ENCODE data around the gene URI1. TPM values are rescaled to one million over a fixed set of nuclear protein-coding genes. Genes with fewer than 3 reads are reported as not detected.

Gene URI1
- total RNA-seq, 2 experiments from 2014 or later = 45.1 to 79.2 TPM

DNA sequence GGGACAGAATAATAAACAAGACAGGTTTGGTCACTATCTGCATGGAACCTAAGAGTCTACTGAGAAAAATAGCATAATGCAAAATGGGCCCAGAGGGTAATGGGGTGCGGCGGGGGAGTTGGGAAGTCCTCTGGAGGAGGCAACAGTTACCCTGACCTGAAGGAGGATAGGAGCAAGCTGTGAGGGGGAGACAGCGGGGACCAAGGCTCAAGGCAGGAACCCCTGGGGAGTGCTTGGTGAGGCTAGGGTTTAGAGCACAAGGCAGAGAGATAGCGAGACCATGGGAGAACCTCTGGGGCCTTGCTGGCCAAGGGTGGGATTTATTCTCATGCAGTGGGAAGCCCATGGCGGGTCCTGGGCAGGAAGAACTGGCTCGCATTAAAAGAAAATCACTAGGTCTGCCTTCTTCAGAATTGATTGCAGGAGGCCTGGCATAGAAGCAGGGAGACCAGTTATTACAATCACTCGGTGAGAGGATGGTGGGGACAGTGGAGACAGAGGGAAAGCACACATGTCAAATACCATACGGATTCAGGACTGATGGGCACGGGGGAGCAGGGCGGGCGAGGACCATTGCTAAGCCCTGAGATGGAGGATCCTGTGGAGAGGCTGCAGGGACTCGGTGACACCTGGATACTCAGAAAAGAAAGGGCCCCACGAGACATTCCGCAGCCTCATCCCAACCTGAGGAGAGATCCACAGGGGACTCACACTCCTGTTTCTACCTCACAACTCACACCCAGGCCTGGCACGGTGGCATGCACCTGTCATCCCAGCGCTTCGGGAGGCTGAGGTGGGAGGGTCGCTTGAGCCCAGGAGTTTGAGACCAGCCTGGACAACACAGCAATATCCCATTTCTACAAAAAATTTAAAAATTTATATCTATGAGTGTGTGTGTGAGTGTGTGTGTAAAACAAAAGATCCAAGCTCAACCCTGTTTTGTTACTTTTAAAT is 110.4 kb downstream of the URI1 start:
- Histone ChIP-seq H3K4me1 (ENCODE audit: insufficient read depth, low read length, poor library complexity, severe bottlenecking) (no peaks in the 10 kb centered on the region), H3K4me3 (ENCODE audit: low read depth, low read length, poor library complexity, severe bottlenecking) (no peak overlapping the region), H3K9me3 (ENCODE audit: low read length) (no peaks in the 10 kb centered on the region), H3K27ac (ENCODE audit: low read depth, low read length, poor library complexity, severe bottlenecking) (no peak overlapping the region), H2AFZ (ENCODE audit: low read length) (no peak overlapping the region), H3K79me2 (ENCODE audit: insufficient read depth, low read depth, low read length) (no peaks in the 10 kb centered on the region), H3K36me3 (ENCODE audit: insufficient read depth, low read length) (no peaks in the 10 kb centered on the region), H3K4me2 (ENCODE audit: low read length) (no peak overlapping the region), H4K20me1 (ENCODE audit: insufficient read depth, low read length) (no peaks in the 10 kb centered on the region), H3K9me2 (ENCODE audit: insufficient read depth, low read length) (no peaks in the 10 kb centered on the region)
- TF ChIP-seq EZH2phosphoT487 (IDR thresholded peaks at IDR 0.05; ENCODE audit: borderline replicate concordance, low read depth, low read length) (no peak), CTCF (conservative IDR thresholded peaks at IDR 0.05; ENCODE audit: low read length) (no peak)
- ChIA-PET POLR2A (interaction anchor here (0.7 to 1.2 kb wide), 3 partner anchors 8 to 117 kb away, joined by 3 to 4 read pairs (median 3); no protein-coding TSS in a partner anchor), CTCF (ENCODE audit: unreplicated experiment) (no interaction called here)
- DNase-seq (ENCODE audit: low spot score) = no peak
- no TSS peak for BruUV-seq (replicated peaks)
- intact Hi-C loops (cut with micrococcal nuclease; ENCODE audit: unreplicated experiment) = no loop called here

- no peak overlapping the region for H3K4me3 ChIP-seq (ENCODE audit: low read depth, low read length, poor library complexity, severe bottlenecking)
- no peak for TF ChIP-seq CTCF (conservative IDR thresholded peaks at IDR 0.05; ENCODE audit: low read length)
- no peak for TF ChIP-seq EZH2phosphoT487 (IDR thresholded peaks at IDR 0.05; ENCODE audit: borderline replicate concordance, low read depth, low read length)
- no peaks in the 10 kb centered on the region for H3K9me2 ChIP-seq (ENCODE audit: insufficient read depth, low read length)
- no peaks in the 10 kb centered on the region for H3K79me2 ChIP-seq (ENCODE audit: insufficient read depth, low read depth, low read length)
- H3K27ac ChIP-seq (ENCODE audit: low read depth, low read length, poor library complexity, severe bottlenecking) = no peak overlapping the region
- ChIA-PET POLR2A (interaction anchor here (0.7 kb wide), 1 partner anchor 116 kb away, joined by 3 read pairs; no protein-coding TSS in a partner anchor), CTCF (ENCODE audit: unreplicated experiment) (no interaction called here)
- H3K4me2 ChIP-seq (ENCODE audit: low read length) = no peak overlapping the region
- intact Hi-C loops (cut with micrococcal nuclease; ENCODE audit: unreplicated experiment) = no loop called here
- no peaks in the 10 kb centered on the region for H4K20me1 ChIP-seq (ENCODE audit: insufficient read depth, low read length)
- BruUV-seq (replicated peaks) = no TSS peak
- H3K9me3 ChIP-seq (ENCODE audit: low read length) = no peaks in the 10 kb centered on the region
- H2AFZ ChIP-seq (ENCODE audit: low read length) = no peak overlapping the region
- no peaks in the 10 kb centered on the region for H3K36me3 ChIP-seq (ENCODE audit: insufficient read depth, low read length)
- no peaks in the 10 kb centered on the region for H3K4me1 ChIP-seq (ENCODE audit: insufficient read depth, low read length, poor library complexity, severe bottlenecking)
- DNase-seq (ENCODE audit: low spot score) = no peak
Measured at GRCh38 chr19:30053558-30053957, 111.5 kb downstream of the URI1 start.

DNA sequence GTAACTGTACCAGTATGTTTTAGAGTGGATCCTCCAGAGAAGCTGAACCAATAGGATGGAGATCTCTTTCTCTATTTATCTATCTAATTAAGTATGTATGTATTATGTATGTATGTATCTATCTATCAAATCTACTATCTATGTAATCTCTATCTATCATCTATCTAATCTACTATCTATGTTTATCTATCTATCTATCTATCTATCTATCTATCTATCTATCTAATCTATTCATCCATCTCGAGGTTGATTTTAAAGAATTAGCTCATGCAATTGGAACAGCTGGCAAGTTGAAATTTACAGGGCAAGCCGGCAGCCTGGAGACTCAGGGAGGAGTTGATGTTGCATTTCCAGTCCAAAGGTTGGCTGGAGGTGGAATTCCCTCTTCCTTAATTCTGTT is 112.2 kb downstream of the URI1 start:
- no peak overlapping the region for H3K4me3 ChIP-seq (ENCODE audit: low read depth, low read length, poor library complexity, severe bottlenecking)
- TF ChIP-seq EZH2phosphoT487 (IDR thresholded peaks at IDR 0.05; ENCODE audit: borderline replicate concordance, low read depth, low read length) = no peak
- H3K36me3 ChIP-seq (ENCODE audit: insufficient read depth, low read length) = no peaks in the 10 kb centered on the region
- ChIA-PET CTCF (ENCODE audit: unreplicated experiment) (no interaction called here), POLR2A (interaction anchor here (0.6 kb wide), 1 partner anchor 109 kb away, joined by 3 read pairs; no protein-coding TSS in a partner anchor)
- H3K27ac ChIP-seq (ENCODE audit: low read depth, low read length, poor library complexity, severe bottlenecking) = no peak overlapping the region
- no peak for DNase-seq (ENCODE audit: low spot score)
- H3K9me2 ChIP-seq (ENCODE audit: insufficient read depth, low read length) = no peaks in the 10 kb centered on the region
- intact Hi-C loops (cut with micrococcal nuclease; ENCODE audit: unreplicated experiment) = no loop called here
- no peak overlapping the region for H3K4me2 ChIP-seq (ENCODE audit: low read length)
- no peak overlapping the region for H2AFZ ChIP-seq (ENCODE audit: low read length)
- no TSS peak for BruUV-seq (replicated peaks)
- H3K9me3 ChIP-seq (ENCODE audit: low read length) = no peaks in the 10 kb centered on the region
- H3K79me2 ChIP-seq (ENCODE audit: insufficient read depth, low read depth, low read length) = no peaks in the 10 kb centered on the region
- H3K4me1 ChIP-seq (ENCODE audit: insufficient read depth, low read length, poor library complexity, severe bottlenecking) = no peaks in the 10 kb centered on the region
- H4K20me1 ChIP-seq (ENCODE audit: insufficient read depth, low read length) = no peaks in the 10 kb centered on the region
